ENCODE measurements around the gene SLC35F1. TPM values are rescaled to one million over a fixed set of nuclear protein-coding genes. Genes with fewer than 3 reads are reported as not detected.
A peak's percentile ranks its signal among the peaks of the same experiment; 100 is the strongest.

Gene SLC35F1
- total RNA-seq, 1 experiment from 2014 or later, result 4.3 TPM

DNA sequence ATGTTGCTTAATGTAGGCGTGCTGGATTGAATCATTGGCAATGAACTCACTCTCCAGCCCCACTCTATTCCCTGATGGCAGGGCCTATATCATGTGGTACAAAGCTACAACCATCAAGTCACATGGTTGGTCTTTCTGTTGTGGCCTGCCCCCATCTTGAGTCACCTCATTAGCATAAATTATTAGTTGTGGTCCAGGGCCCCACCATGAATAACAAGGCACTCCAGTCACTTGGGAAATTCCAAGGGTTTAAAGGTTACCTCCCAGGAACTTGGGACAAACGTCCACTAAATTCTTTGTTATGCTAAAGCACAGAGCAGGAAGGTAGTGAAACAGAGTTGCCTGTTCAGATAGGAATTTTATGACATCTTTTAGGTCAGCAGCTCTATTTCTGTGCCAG lies 193.7 kb downstream of the SLC35F1 start:
- Histone ChIP-seq H3K4me2 (ENCODE audit: insufficient read depth, insufficient read length, low read length) (no peak overlapping the region), H3K9me3 (ENCODE audit: control insufficient read depth, low read depth, low read length) (peaks cover 13% of the 10 kb centered on the region), H4K20me1 (ENCODE audit: control insufficient read depth, insufficient read depth, insufficient read length) (no peaks in the 10 kb centered on the region), H2BK120ac (ENCODE audit: low read depth, low read length, poor library complexity, severe bottlenecking) (no peak overlapping the region), H3K27ac (ENCODE audit: insufficient read length, low read depth, low read length) (peak overlapping the region; percentile 17), H3K27me3 (ENCODE audit: insufficient read depth, low read length) (no peaks in the 10 kb centered on the region), H2BK15ac (ENCODE audit: low read depth, low read length) (no peak overlapping the region), H3K56ac (ENCODE audit: insufficient read length, low read depth, low read length) (no peak overlapping the region), H3K14ac (ENCODE audit: insufficient read depth, low read length) (no peak overlapping the region), H3K18ac (ENCODE audit: insufficient read length, low read depth, low read length) (no peak overlapping the region), H3K23me2 (ENCODE audit: insufficient read length, low read depth, low read length, poor library complexity, severe bottlenecking) (no peaks in the 10 kb centered on the region), H2AK5ac (ENCODE audit: insufficient read length, low read length) (no peak overlapping the region), H3T11ph (ENCODE audit: low read length) (no peak overlapping the region), H3K79me1 (ENCODE audit: insufficient read depth, low read depth, low read length, poor library complexity, severe bottlenecking) (no peaks in the 10 kb centered on the region), H3K4me1 (ENCODE audit: insufficient read depth, low read length) (no peaks in the 10 kb centered on the region), H3K9ac (ENCODE audit: extremely low read depth, insufficient read length, low read length) (no peak overlapping the region), H4K8ac (replicated peaks; ENCODE audit: insufficient read length, low read depth, low read length) (no peak overlapping the region), H4K91ac (ENCODE audit: insufficient read length, low read depth, low read length) (no peak overlapping the region), H3K23ac (ENCODE audit: insufficient read length, low read depth, low read length) (no peak overlapping the region), H2AFZ (ENCODE audit: low read length) (no peak overlapping the region), H2BK5ac (ENCODE audit: insufficient read length, low read length) (no peak overlapping the region), H2BK20ac (ENCODE audit: low read depth, low read length, poor library complexity, severe bottlenecking) (no peak overlapping the region), H2BK12ac (ENCODE audit: insufficient read length, low read depth, low read length) (no peak overlapping the region), H3K79me2 (ENCODE audit: insufficient read depth, low read length) (no peaks in the 10 kb centered on the region), H3K4ac (ENCODE audit: low read depth, low read length) (no peak overlapping the region), H4K5ac (ENCODE audit: insufficient read length, low read depth, low read length) (no peak overlapping the region)
- H3K4me3 Mint-ChIP-seq, result no peak overlapping the region
- peaks cover 2 to 25% (median 14%) of the 10 kb centered on the region in 3 experiments; a peak in 6 of 7 replicates for H3K36me3 Mint-ChIP-seq (ENCODE audit: insufficient read depth in 1 of 3, low read depth in 3 of 3)
- TF ChIP-seq, protein P1, sequence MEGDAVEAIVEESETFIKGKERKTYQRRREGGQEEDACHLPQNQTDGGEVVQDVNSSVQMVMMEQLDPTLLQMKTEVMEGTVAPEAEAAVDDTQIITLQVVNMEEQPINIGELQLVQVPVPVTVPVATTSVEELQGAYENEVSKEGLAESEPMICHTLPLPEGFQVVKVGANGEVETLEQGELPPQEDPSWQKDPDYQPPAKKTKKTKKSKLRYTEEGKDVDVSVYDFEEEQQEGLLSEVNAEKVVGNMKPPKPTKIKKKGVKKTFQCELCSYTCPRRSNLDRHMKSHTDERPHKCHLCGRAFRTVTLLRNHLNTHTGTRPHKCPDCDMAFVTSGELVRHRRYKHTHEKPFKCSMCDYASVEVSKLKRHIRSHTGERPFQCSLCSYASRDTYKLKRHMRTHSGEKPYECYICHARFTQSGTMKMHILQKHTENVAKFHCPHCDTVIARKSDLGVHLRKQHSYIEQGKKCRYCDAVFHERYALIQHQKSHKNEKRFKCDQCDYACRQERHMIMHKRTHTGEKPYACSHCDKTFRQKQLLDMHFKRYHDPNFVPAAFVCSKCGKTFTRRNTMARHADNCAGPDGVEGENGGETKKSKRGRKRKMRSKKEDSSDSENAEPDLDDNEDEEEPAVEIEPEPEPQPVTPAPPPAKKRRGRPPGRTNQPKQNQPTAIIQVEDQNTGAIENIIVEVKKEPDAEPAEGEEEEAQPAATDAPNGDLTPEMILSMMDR (conservative IDR thresholded peaks at IDR 0.05), result no peak
- WGBS (ENCODE audit: extremely low coverage, insufficient read length, low lambda C conversion rate), result no CpG with 5 or more reads among the region's 2 CpGs
- DNase-seq, result no peak
- peak overlapping the region in 2 of 3 experiments; percentile 27 to 94; a peak in 3 of 7 replicates for H3K27ac Mint-ChIP-seq
- H3K27me3 Mint-ChIP-seq (ENCODE audit: low read depth), result no peaks in the 10 kb centered on the region
- peaks cover 17 to 22% of the 10 kb centered on the region in 2 experiments for H3K9me3 Mint-ChIP-seq
- H3K4me1 Mint-ChIP-seq, result peaks cover 11 to 12% of the 10 kb centered on the region in 2 experiments
